ENCODE measurements around the gene AICDA.

The AICDA gene

GRCh38 chr12:8642775-8643174, 30.1 kb upstream of the AICDA start:
- H3K23ac ChIP-seq (ENCODE audit: low read depth, low read length, poor library complexity) = no peak overlapping the region
- no peak overlapping the region for H2BK12ac ChIP-seq (ENCODE audit: low read length)
- H2BK5ac ChIP-seq (ENCODE audit: low read length) = no peak overlapping the region
- H3K4me1 ChIP-seq (ENCODE audit: control insufficient read depth in 2 of 2, insufficient read depth in 1 of 2, low read depth in 1 of 2, low read length in 2 of 2) = no peaks in the 10 kb centered on the region
- no peak overlapping the region for H3K4me2 ChIP-seq (ENCODE audit: insufficient read depth, low read length, poor library complexity, severe bottlenecking)
- no peaks in the 10 kb centered on the region for H3K36me3 ChIP-seq (replicated peaks in 1 of 2; ENCODE audit: control insufficient read depth in 2 of 2, insufficient read depth in 2 of 2, low read length in 2 of 2)
- no peak overlapping the region for H2BK120ac ChIP-seq (ENCODE audit: low read depth, low read length)
- H3K79me1 ChIP-seq (ENCODE audit: low read depth, low read length) = no peaks in the 10 kb centered on the region
- H2BK15ac ChIP-seq (ENCODE audit: low read length) = no peak overlapping the region
- H3K27ac ChIP-seq (replicated peaks; ENCODE audit: low read length) = no peak overlapping the region
- H2AK5ac ChIP-seq (ENCODE audit: low read depth, low read length) = no peak overlapping the region
- no peak overlapping the region for H2AFZ ChIP-seq (ENCODE audit: low read length)
- WGBS, 2 donors (ENCODE audit: extremely low coverage in 2 of 2, insufficient read length in 2 of 2, insufficient replicate concordance in 1 of 2) = no CpG with 5 or more reads among the region's 1 CpG
- DNase-seq (ENCODE audit: low spot score) = no peak
- no peak overlapping the region for H3K9ac ChIP-seq (ENCODE audit: low read depth, low read length, poor library complexity)
- H4K8ac ChIP-seq (ENCODE audit: low read depth, low read length) = no peak overlapping the region
- no peaks in the 10 kb centered on the region for H3K27me3 ChIP-seq (ENCODE audit: control insufficient read depth in 3 of 3, insufficient read depth in 3 of 3, low read depth in 1 of 3, low read length in 3 of 3)
- no peak overlapping the region for H3K14ac ChIP-seq (ENCODE audit: low read length)
- H3K4ac ChIP-seq (ENCODE audit: low read length) = no peak overlapping the region
- H4K91ac ChIP-seq (ENCODE audit: low read depth, low read length, poor library complexity) = no peak overlapping the region
- H3K9me3 ChIP-seq (replicated peaks in 1 of 2; ENCODE audit: control insufficient read depth in 2 of 2, insufficient read depth in 1 of 2, low read depth in 1 of 2, low read length in 2 of 2) = no peaks in the 10 kb centered on the region
- H3K18ac ChIP-seq (ENCODE audit: low read length) = no peak overlapping the region
- no peak overlapping the region for H3K4me3 ChIP-seq (ENCODE audit: low read length in 2 of 2)

GRCh38 chr12:8639936-8640335, 27.3 kb upstream of the AICDA start:
- no peak overlapping the region for H3K23ac ChIP-seq (ENCODE audit: low read depth, low read length, poor library complexity)
- H2BK15ac ChIP-seq (ENCODE audit: low read length) = no peak overlapping the region
- no peak overlapping the region for H3K9ac ChIP-seq (ENCODE audit: low read depth, low read length, poor library complexity)
- H3K4me2 ChIP-seq (ENCODE audit: insufficient read depth, low read length, poor library complexity, severe bottlenecking) = no peak overlapping the region
- no peaks in the 10 kb centered on the region for H3K9me3 ChIP-seq (replicated peaks in 1 of 2; ENCODE audit: control insufficient read depth in 2 of 2, insufficient read depth in 1 of 2, low read depth in 1 of 2, low read length in 2 of 2)
- no peak for DNase-seq (ENCODE audit: low spot score)
- H2AFZ ChIP-seq (ENCODE audit: low read length) = no peak overlapping the region
- H3K4ac ChIP-seq (ENCODE audit: low read length) = no peak overlapping the region
- no CpG with 5 or more reads among the region's 2 CpGs for WGBS, 2 donors (ENCODE audit: extremely low coverage in 2 of 2, insufficient read length in 2 of 2, insufficient replicate concordance in 1 of 2)
- H4K8ac ChIP-seq (ENCODE audit: low read depth, low read length) = no peak overlapping the region
- H3K27ac ChIP-seq (replicated peaks; ENCODE audit: low read length) = no peak overlapping the region
- no peaks in the 10 kb centered on the region for H3K79me1 ChIP-seq (ENCODE audit: low read depth, low read length)
- H4K91ac ChIP-seq (ENCODE audit: low read depth, low read length, poor library complexity) = no peak overlapping the region
- no peak overlapping the region for H2BK120ac ChIP-seq (ENCODE audit: low read depth, low read length)
- H2BK12ac ChIP-seq (ENCODE audit: low read length) = no peak overlapping the region
- no peak overlapping the region for H3K4me3 ChIP-seq (ENCODE audit: low read length in 2 of 2)
- H3K18ac ChIP-seq (ENCODE audit: low read length) = no peak overlapping the region
- H3K14ac ChIP-seq (ENCODE audit: low read length) = no peak overlapping the region
- H3K36me3 ChIP-seq (replicated peaks in 1 of 2; ENCODE audit: control insufficient read depth in 2 of 2, insufficient read depth in 2 of 2, low read length in 2 of 2) = no peaks in the 10 kb centered on the region
- no peak overlapping the region for H2BK5ac ChIP-seq (ENCODE audit: low read length)
- H3K4me1 ChIP-seq (ENCODE audit: control insufficient read depth in 2 of 2, insufficient read depth in 1 of 2, low read depth in 1 of 2, low read length in 2 of 2) = no peaks in the 10 kb centered on the region
- H2AK5ac ChIP-seq (ENCODE audit: low read depth, low read length) = no peak overlapping the region
- no peaks in the 10 kb centered on the region for H3K27me3 ChIP-seq (ENCODE audit: control insufficient read depth in 3 of 3, insufficient read depth in 3 of 3, low read depth in 1 of 3, low read length in 3 of 3)

- Histone ChIP-seq H2BK5ac (ENCODE audit: low read length) (no peak overlapping the region), H3K27me3 (ENCODE audit: control insufficient read depth in 3 of 3, insufficient read depth in 3 of 3, low read depth in 1 of 3, low read length in 3 of 3) (no peaks in the 10 kb centered on the region), H3K4me3 (ENCODE audit: low read length in 2 of 2) (no peak overlapping the region), H2AFZ (ENCODE audit: low read length) (no peak overlapping the region), H2BK15ac (ENCODE audit: low read length) (no peak overlapping the region), H3K18ac (ENCODE audit: low read length) (no peak overlapping the region), H3K9me3 (replicated peaks in 1 of 2; ENCODE audit: control insufficient read depth in 2 of 2, insufficient read depth in 1 of 2, low read depth in 1 of 2, low read length in 2 of 2) (no peaks in the 10 kb centered on the region), H3K4me2 (ENCODE audit: insufficient read depth, low read length, poor library complexity, severe bottlenecking) (no peak overlapping the region), H3K14ac (ENCODE audit: low read length) (no peak overlapping the region), H3K9ac (ENCODE audit: low read depth, low read length, poor library complexity) (no peak overlapping the region), H3K79me1 (ENCODE audit: low read depth, low read length) (no peaks in the 10 kb centered on the region), H3K4ac (ENCODE audit: low read length) (no peak overlapping the region), H4K8ac (ENCODE audit: low read depth, low read length) (no peak overlapping the region), H3K36me3 (replicated peaks in 1 of 2; ENCODE audit: control insufficient read depth in 2 of 2, insufficient read depth in 2 of 2, low read length in 2 of 2) (no peaks in the 10 kb centered on the region), H3K23ac (ENCODE audit: low read depth, low read length, poor library complexity) (no peak overlapping the region), H2BK12ac (ENCODE audit: low read length) (no peak overlapping the region), H2BK120ac (ENCODE audit: low read depth, low read length) (no peak overlapping the region), H2AK5ac (ENCODE audit: low read depth, low read length) (no peak overlapping the region), H3K27ac (replicated peaks; ENCODE audit: low read length) (no peak overlapping the region), H3K4me1 (ENCODE audit: control insufficient read depth in 2 of 2, insufficient read depth in 1 of 2, low read depth in 1 of 2, low read length in 2 of 2) (no peaks in the 10 kb centered on the region), H4K91ac (ENCODE audit: low read depth, low read length, poor library complexity) (no peak overlapping the region)
- DNase-seq (ENCODE audit: low spot score) = no peak
- WGBS, 2 donors (ENCODE audit: extremely low coverage in 2 of 2, insufficient read length in 2 of 2, insufficient replicate concordance in 1 of 2) = no CpG with 5 or more reads among the region's 4 CpGs
Measured at GRCh38 chr12:8638951-8639350, 26.3 kb upstream of the AICDA start.

- no peak overlapping the region for H3K9ac ChIP-seq (ENCODE audit: low read depth, low read length, poor library complexity)
- no peak overlapping the region for H3K14ac ChIP-seq (ENCODE audit: low read length)
- H3K79me1 ChIP-seq (ENCODE audit: low read depth, low read length) = no peaks in the 10 kb centered on the region
- DNase-seq (ENCODE audit: low spot score) = no peak
- H2AFZ ChIP-seq (ENCODE audit: low read length) = no peak overlapping the region
- WGBS, 2 donors (ENCODE audit: extremely low coverage in 2 of 2, insufficient read length in 2 of 2, insufficient replicate concordance in 1 of 2) = no CpG with 5 or more reads among the region's 4 CpGs
- no peak overlapping the region for H3K23ac ChIP-seq (ENCODE audit: low read depth, low read length, poor library complexity)
- no peak overlapping the region for H2BK120ac ChIP-seq (ENCODE audit: low read depth, low read length)
- H3K27me3 ChIP-seq (ENCODE audit: control insufficient read depth in 3 of 3, insufficient read depth in 3 of 3, low read depth in 1 of 3, low read length in 3 of 3) = no peaks in the 10 kb centered on the region
- H3K9me3 ChIP-seq (replicated peaks in 1 of 2; ENCODE audit: control insufficient read depth in 2 of 2, insufficient read depth in 1 of 2, low read depth in 1 of 2, low read length in 2 of 2) = no peaks in the 10 kb centered on the region
- no peak overlapping the region for H4K91ac ChIP-seq (ENCODE audit: low read depth, low read length, poor library complexity)
- no peak overlapping the region for H2BK5ac ChIP-seq (ENCODE audit: low read length)
- H2AK5ac ChIP-seq (ENCODE audit: low read depth, low read length) = no peak overlapping the region
- H2BK15ac ChIP-seq (ENCODE audit: low read length) = no peak overlapping the region
- no peak overlapping the region for H3K4me2 ChIP-seq (ENCODE audit: insufficient read depth, low read length, poor library complexity, severe bottlenecking)
- H4K8ac ChIP-seq (ENCODE audit: low read depth, low read length) = no peak overlapping the region
- H2BK12ac ChIP-seq (ENCODE audit: low read length) = no peak overlapping the region
- no peak overlapping the region for H3K4me3 ChIP-seq (ENCODE audit: low read length in 2 of 2)
- no peak overlapping the region for H3K27ac ChIP-seq (replicated peaks; ENCODE audit: low read length)
- no peaks in the 10 kb centered on the region for H3K4me1 ChIP-seq (ENCODE audit: control insufficient read depth in 2 of 2, insufficient read depth in 1 of 2, low read depth in 1 of 2, low read length in 2 of 2)
- H3K18ac ChIP-seq (ENCODE audit: low read length) = no peak overlapping the region
- no peak overlapping the region for H3K4ac ChIP-seq (ENCODE audit: low read length)
- no peaks in the 10 kb centered on the region for H3K36me3 ChIP-seq (replicated peaks in 1 of 2; ENCODE audit: control insufficient read depth in 2 of 2, insufficient read depth in 2 of 2, low read length in 2 of 2)
Measured at GRCh38 chr12:8637666-8638065, 25.0 kb upstream of the AICDA start.
